Fibroblast of the aortic adventitia (primary cell): ENCODE measurements around the gene CABLES1. TPM values are rescaled to one million over a fixed set of nuclear protein-coding genes. Genes with fewer than 3 reads are reported as not detected.
A peak's percentile ranks its signal among the peaks of the same experiment; 100 is the strongest.

ENCODE experiments used
- DNase-seq: peaks from one replicate; pipeline ENCODE4 v3.0.0-alpha.2; 2010; ENCODE audit warnings: low read depth
- H3K4me3 ChIP-seq: 2 replicates; pipeline ENCODE4 v1.5.1; 2011; ENCODE audit warnings: low read depth, mild to moderate bottlenecking, control low read depth, low read length, moderate library complexity
- total RNA-seq: library from RNA; depleted of rRNA; stranded (reverse); fragments of >200 nt; gene quantifications from 2 replicates; pipeline ENCODE4 v1.2.3, GENCODE V29; 2012; ENCODE audit warnings: low replicate concordance
- TF ChIP-seq, protein P1 (sequence below): IDR thresholded peaks from 2 replicates; pipeline ENCODE4 v1.5.1; 2011; ENCODE audit warnings: mild to moderate bottlenecking, low read length, control low read depth, inconsistent platforms; ENCODE audit not compliant: insufficient read depth

Gene CABLES1
- total RNA-seq, 1 donor, result 7.4 TPM

DNA sequence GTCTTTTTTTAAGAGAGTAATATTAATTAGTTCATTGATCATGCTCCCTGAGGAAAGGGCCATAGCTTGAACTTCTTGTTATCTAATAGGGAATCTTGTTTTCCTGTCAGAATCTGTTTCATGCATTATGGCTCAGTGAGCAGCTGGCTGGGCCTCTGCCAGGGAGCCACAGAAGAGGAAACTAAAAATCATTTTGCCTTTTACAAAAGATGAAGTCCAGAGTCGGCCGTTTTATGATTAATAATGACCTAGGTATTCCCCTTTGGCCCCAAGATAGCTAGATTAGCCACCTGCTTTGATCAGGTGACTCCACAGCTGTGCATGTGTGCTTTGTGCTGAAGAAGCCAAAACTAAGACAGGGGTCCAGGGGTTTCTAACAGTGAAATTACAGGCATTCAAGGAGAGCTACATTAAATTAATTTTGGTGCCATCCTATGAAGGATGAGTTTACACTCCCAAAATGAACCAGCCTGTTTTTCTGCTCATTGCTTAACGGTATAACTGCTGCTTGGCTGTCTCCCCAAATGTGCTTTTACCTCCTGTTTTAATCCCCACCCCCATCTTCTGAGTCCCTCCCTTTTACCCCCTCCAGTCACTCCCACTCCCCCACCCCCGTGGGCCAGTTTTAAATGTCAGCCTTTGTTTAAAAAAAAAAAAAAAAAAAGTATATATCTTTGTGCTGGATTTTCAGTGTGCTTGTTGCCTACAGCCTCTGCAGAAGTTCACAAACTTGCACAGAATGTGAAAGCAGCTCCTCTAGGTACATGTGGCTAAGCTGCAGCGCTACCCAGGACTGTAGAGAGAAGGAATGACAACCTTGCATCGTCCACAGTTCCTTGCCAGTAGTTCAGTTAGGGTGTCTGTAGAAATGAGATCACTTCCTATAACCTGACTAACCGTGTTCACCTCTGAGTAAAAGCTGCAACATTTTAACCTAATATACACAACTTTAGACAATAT is 93.1 kb downstream of the CABLES1 start:
- peak; percentile 42 for DNase-seq
- TF ChIP-seq, protein P1, sequence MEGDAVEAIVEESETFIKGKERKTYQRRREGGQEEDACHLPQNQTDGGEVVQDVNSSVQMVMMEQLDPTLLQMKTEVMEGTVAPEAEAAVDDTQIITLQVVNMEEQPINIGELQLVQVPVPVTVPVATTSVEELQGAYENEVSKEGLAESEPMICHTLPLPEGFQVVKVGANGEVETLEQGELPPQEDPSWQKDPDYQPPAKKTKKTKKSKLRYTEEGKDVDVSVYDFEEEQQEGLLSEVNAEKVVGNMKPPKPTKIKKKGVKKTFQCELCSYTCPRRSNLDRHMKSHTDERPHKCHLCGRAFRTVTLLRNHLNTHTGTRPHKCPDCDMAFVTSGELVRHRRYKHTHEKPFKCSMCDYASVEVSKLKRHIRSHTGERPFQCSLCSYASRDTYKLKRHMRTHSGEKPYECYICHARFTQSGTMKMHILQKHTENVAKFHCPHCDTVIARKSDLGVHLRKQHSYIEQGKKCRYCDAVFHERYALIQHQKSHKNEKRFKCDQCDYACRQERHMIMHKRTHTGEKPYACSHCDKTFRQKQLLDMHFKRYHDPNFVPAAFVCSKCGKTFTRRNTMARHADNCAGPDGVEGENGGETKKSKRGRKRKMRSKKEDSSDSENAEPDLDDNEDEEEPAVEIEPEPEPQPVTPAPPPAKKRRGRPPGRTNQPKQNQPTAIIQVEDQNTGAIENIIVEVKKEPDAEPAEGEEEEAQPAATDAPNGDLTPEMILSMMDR, result no peak
- no peak overlapping the region for H3K4me3 ChIP-seq

DNA sequence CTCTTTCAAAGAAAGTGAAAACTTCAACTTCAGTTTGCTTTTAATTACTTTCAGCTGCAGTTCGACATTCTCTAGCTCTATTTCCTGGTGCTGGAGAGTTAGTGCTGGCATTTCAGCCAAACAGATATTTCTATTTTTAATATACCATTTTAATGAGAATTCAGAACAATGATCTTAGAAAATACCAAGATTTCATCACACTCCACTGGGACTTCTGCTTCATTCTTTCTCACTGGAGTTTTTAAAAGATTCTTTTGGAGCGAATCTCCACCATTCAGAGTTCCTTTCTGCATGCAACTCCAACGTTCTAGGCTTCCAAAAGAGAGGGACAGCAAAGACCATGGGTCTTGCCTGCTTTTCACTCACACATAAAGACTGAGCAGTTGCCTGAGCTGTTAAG is 94.2 kb downstream of the CABLES1 start:
- no peak overlapping the region for H3K4me3 ChIP-seq
- TF ChIP-seq, protein P1, result no peak
- DNase-seq, result peak; percentile 89

DNA sequence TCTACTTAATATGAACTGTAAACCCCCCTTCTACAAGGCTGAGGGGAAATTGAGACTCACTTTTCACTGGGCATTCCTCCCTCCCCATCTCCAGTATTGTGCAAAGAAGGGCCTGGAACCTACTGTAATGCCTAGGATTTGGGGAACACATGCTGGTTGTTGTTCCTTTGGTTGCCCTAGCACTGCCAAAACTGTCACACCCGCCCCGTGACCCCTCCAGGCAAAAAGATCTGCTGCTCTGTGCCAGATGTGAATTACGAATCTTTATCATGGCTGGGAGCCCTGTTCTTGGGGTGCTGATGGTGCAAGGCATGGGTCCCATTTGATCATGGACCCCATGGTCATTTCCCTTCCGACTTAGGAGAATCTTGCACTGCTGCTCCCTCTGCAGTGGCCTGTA is 95.4 kb downstream of the CABLES1 start:
- TF ChIP-seq, protein P1, result no peak
- peak; percentile 34 for DNase-seq
- no peak overlapping the region for H3K4me3 ChIP-seq

- TF ChIP-seq, protein P1, result no peak
- H3K4me3 ChIP-seq, result no peak overlapping the region
- peak; percentile 97 for DNase-seq
Measured at GRCh38 chr18:23231340-23232021, 96.2 kb downstream of the CABLES1 start.

DNA sequence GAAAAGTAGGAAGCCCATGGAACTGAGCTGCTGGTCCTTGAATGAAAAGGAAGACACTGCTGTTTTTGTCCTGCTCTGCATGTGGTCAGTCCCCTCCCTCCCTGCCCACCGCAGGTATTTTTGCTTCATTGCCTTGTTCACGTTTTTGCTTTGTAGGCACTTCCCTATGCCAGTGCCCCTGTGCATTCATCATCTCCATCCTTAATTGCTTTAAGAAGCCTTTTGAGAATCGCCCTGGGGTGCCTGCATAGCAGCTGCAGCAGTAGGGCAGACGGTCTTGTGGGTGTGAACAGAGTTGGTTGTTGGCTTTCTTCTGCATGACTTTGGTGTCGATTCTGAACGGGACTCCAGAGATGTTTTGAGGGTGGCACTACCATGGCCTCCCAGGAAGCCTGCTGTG is 97.0 kb downstream of the CABLES1 start:
- TF ChIP-seq, protein P1, result no peak
- DNase-seq, result no peak
- no peak overlapping the region for H3K4me3 ChIP-seq

- TF ChIP-seq, protein P1, result no peak
- DNase-seq, result no peak
- no peak overlapping the region for H3K4me3 ChIP-seq
Measured at GRCh38 chr18:23234619-23235018, 99.3 kb downstream of the CABLES1 start.
